ENCODE data around the gene IRF7.

The IRF7 gene

GRCh38 chr11:620935-621814 lies 5.4 kb upstream of the IRF7 start:
- no peak for DNase-seq (ENCODE audit: low read depth)

- DNase-seq (ENCODE audit: low read depth) = no peak
These were observed 4.5 kb upstream of the IRF7 start for GRCh38 chr11:620201-620600.

GRCh38 chr11:619628-620050 lies 3.9 kb upstream of the IRF7 start:
- no peak for DNase-seq (ENCODE audit: low read depth)

- no peak for DNase-seq (ENCODE audit: low read depth)
These were observed 3.3 kb upstream of the IRF7 start for GRCh38 chr11:618856-619627.

GRCh38 chr11:617912-618682 lies 2.3 kb upstream of the IRF7 start:
- no peak for DNase-seq (ENCODE audit: low read depth)

- no peak for DNase-seq (ENCODE audit: low read depth)
These were observed 1.6 kb upstream of the IRF7 start for GRCh38 chr11:617199-617911.

- DNase-seq (ENCODE audit: low read depth) = no peak
These were observed 809 bp upstream of the IRF7 start for GRCh38 chr11:616320-617198.

GRCh38 chr11:614623-615503 lies 887 bp downstream of the IRF7 start:
- DNase-seq (ENCODE audit: low read depth) = no peak

GRCh38 chr11:614021-614622 lies 1.6 kb downstream of the IRF7 start:
- no peak for DNase-seq (ENCODE audit: low read depth)

GRCh38 chr11:613369-613968 lies 2.3 kb downstream of the IRF7 start:
- peak; percentile 53 for DNase-seq (ENCODE audit: low read depth)

- DNase-seq (ENCODE audit: low read depth) = no peak
These were observed 2.8 kb downstream of the IRF7 start for GRCh38 chr11:612961-613300.

- DNase-seq (ENCODE audit: low read depth) = peak; percentile 30
These were observed 3.4 kb downstream of the IRF7 start for GRCh38 chr11:612201-612960.

- DNase-seq (ENCODE audit: low read depth) = no peak
These were observed 4.5 kb downstream of the IRF7 start for GRCh38 chr11:611001-611996.

GRCh38 chr11:610146-610801 lies 5.5 kb downstream of the IRF7 start:
- DNase-seq (ENCODE audit: low read depth) = no peak

- DNase-seq (ENCODE audit: low read depth) = no peak
These were observed 6.4 kb downstream of the IRF7 start for GRCh38 chr11:609341-609811.

GRCh38 chr11:608791-609251 lies 6.9 kb downstream of the IRF7 start:
- no peak for DNase-seq (ENCODE audit: low read depth)
